HL-60 (cell line): ENCODE data around the gene YWHAE.

ENCODE experiments used
- DNase-seq, 2 experiments: peaks; one replicate each; pipeline ENCODE4 v3.0.0-alpha.2; 2010 to 2020; ENCODE audit warnings: low read depth in 1 of 2, low spot score in 1 of 2
- H3K27ac ChIP-seq: fragments of 250-450 bp; sonication (Bioruptor Pico); replicated peaks from 2 replicates; pipeline ENCODE4 v1.5.1; 2020; ENCODE audit warnings: mild to moderate bottlenecking, moderate library complexity
- H3K27me3 ChIP-seq: fragments of 250-450 bp; sonication (Bioruptor Pico); 2 replicates; pipeline ENCODE4 v1.5.1; 2021; ENCODE audit warnings: mild to moderate bottlenecking, moderate library complexity; ENCODE audit not compliant: insufficient read depth, poor library complexity, severe bottlenecking
- H3K4me3 ChIP-seq: replicated peaks from 2 replicates; pipeline ENCODE4 v1.5.1; 2011; ENCODE audit warnings: mild to moderate bottlenecking, control low read depth, low read length; ENCODE audit not compliant: insufficient read depth
- GABPA ChIP-seq: IDR thresholded peaks from 2 replicates; pipeline ENCODE4 v1.6.1; 2012; ENCODE audit warnings: low read depth
- POLR2AphosphoS5 ChIP-seq: IDR thresholded peaks from 2 replicates; pipeline ENCODE4 v1.6.1; 2012; ENCODE audit warnings: low read depth
- SPI1 ChIP-seq: IDR thresholded peaks from 2 replicates; pipeline ENCODE4 v1.6.1; 2012; ENCODE audit warnings: low read depth, mild to moderate bottlenecking, borderline replicate concordance
- TF ChIP-seq, protein P1 (sequence below): IDR thresholded peaks from one replicate; pipeline ENCODE4 v1.5.1; 2011; ENCODE audit warnings: low read length, control low read depth, inconsistent platforms; ENCODE audit not compliant: insufficient read depth
- TF ChIP-seq, protein P2 (sequence below): IDR thresholded peaks from 2 replicates; pipeline ENCODE4 v1.6.1; 2012; ENCODE audit warnings: low read depth; ENCODE audit not compliant: insufficient replicate concordance

The YWHAE gene

DNA sequence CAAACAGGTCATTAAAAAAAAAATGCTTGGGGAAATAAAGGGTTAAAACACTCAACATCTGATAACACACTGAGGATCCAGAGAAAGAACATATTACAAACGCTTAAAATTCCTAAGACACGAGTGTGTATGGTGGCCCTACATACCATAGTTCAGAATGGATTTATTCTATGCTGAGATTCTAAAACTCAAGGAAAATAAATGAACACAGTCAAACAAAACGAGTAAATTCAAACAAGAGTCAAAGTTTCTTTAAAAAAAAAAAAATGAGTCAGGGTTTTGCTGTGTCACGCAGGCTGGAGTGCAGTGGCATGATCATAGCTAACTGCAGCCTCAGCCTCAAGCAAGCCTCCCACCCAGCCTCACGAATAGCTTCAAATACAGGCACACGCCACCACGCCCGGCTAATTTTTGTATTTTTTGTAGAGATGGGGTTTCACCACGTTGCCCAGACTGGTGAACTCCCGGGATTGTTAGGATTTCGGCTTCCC, 38.6 kb upstream of the YWHAE start:
- Histone ChIP-seq H3K27ac (no peak overlapping the region), H3K27me3 (no peaks in the 10 kb centered on the region), H3K4me3 (no peak overlapping the region)
- no peak for DNase-seq
- TF ChIP-seq SPI1 (no peak), POLR2AphosphoS5 (no peak), GABPA (no peak)
- TF ChIP-seq, protein P1, sequence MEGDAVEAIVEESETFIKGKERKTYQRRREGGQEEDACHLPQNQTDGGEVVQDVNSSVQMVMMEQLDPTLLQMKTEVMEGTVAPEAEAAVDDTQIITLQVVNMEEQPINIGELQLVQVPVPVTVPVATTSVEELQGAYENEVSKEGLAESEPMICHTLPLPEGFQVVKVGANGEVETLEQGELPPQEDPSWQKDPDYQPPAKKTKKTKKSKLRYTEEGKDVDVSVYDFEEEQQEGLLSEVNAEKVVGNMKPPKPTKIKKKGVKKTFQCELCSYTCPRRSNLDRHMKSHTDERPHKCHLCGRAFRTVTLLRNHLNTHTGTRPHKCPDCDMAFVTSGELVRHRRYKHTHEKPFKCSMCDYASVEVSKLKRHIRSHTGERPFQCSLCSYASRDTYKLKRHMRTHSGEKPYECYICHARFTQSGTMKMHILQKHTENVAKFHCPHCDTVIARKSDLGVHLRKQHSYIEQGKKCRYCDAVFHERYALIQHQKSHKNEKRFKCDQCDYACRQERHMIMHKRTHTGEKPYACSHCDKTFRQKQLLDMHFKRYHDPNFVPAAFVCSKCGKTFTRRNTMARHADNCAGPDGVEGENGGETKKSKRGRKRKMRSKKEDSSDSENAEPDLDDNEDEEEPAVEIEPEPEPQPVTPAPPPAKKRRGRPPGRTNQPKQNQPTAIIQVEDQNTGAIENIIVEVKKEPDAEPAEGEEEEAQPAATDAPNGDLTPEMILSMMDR = no peak
- TF ChIP-seq, protein P2, sequence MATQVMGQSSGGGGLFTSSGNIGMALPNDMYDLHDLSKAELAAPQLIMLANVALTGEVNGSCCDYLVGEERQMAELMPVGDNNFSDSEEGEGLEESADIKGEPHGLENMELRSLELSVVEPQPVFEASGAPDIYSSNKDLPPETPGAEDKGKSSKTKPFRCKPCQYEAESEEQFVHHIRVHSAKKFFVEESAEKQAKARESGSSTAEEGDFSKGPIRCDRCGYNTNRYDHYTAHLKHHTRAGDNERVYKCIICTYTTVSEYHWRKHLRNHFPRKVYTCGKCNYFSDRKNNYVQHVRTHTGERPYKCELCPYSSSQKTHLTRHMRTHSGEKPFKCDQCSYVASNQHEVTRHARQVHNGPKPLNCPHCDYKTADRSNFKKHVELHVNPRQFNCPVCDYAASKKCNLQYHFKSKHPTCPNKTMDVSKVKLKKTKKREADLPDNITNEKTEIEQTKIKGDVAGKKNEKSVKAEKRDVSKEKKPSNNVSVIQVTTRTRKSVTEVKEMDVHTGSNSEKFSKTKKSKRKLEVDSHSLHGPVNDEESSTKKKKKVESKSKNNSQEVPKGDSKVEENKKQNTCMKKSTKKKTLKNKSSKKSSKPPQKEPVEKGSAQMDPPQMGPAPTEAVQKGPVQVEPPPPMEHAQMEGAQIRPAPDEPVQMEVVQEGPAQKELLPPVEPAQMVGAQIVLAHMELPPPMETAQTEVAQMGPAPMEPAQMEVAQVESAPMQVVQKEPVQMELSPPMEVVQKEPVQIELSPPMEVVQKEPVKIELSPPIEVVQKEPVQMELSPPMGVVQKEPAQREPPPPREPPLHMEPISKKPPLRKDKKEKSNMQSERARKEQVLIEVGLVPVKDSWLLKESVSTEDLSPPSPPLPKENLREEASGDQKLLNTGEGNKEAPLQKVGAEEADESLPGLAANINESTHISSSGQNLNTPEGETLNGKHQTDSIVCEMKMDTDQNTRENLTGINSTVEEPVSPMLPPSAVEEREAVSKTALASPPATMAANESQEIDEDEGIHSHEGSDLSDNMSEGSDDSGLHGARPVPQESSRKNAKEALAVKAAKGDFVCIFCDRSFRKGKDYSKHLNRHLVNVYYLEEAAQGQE = no peak

DNA sequence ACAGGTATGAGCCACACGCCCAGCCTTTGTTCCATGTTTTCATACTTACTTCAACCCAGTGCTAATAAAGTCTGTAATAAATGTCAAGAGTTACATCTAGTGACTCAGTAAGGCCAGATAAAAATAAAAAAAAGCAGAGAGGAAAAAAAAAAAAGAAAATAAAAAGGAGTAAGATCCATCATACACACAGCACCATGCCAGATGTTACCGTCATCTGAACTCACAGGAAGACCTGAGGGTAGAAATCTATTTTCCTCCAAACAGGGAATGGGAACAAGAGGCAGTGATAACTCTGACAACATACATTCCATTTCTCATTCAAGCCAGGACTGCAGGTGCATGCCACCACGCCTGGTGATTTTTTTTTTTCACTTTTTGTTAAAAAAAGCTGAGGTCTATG, 35.3 kb upstream of the YWHAE start:
- DNase-seq = no peak
- TF ChIP-seq GABPA = no peak
- TF ChIP-seq, protein P2 = no peak
- TF ChIP-seq, protein P1 = no peak
- no peak for TF ChIP-seq SPI1
- no peak for TF ChIP-seq POLR2AphosphoS5
- no peak overlapping the region for H3K27ac ChIP-seq
- H3K27me3 ChIP-seq = no peaks in the 10 kb centered on the region
- H3K4me3 ChIP-seq = no peak overlapping the region

DNA sequence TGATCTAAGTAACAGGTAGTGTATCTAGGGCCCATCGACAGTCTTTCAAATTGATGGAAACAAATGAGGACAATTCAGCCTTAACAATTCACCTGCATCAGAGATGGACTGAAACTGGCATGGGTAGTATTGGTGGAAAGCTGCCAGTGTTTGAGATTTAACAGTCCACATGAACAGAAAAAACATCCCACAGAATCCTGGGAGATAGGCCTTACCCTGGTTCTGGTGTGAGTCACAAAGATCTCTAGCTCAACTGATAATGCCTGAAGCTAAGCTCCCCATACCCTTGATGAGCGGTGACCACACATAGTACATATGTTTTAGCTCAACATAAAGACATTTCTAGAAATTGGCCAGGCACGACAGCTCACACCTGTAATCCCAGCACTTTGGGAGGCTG, 34.1 kb upstream of the YWHAE start:
- DNase-seq = no peak
- Histone ChIP-seq H3K27ac (no peak overlapping the region), H3K27me3 (no peaks in the 10 kb centered on the region), H3K4me3 (no peak overlapping the region)
- TF ChIP-seq POLR2AphosphoS5 (no peak), SPI1 (no peak), GABPA (no peak)
- TF ChIP-seq, protein P1 = no peak

DNA sequence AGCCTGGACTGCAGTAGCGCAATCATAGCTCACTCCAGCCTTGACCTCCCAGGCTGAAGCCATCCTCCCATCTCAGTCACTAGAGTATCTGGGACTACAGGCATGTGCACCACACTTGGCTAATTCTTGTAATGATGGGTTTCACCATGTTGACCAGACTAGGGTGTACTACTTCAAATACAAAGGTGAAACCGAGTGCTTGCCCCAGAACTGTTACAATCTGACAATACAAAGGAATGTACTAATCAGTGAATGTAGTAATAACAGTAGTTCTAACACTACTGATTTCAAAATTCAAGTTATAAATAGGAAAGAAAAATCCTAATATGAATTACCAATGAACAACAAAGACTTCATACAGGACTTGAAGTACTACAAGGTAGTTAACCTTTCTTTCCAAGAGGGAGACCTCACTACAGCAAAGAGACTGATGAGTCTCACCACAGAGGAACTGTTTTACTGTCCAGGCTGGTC, 31.6 kb upstream of the YWHAE start:
- Histone ChIP-seq H3K27me3 (no peaks in the 10 kb centered on the region), H3K4me3 (no peak overlapping the region), H3K27ac (no peak overlapping the region)
- TF ChIP-seq, protein P2 = no peak
- TF ChIP-seq GABPA = no peak
- DNase-seq = no peak
